HL-60/S4 (cell line): ENCODE results near the gene PRAC1.

Experiments
- in situ Hi-C: fragments of 300-500 bp; cut with MboI; formaldehyde crosslinking; loops from 2 replicates; pipeline ENCODE4 v1.14.3; 2022; ENCODE audit warnings: low sequenced_read_pairs

The PRAC1 gene

GRCh38 chr17:48711128-48711527, 11.2 kb downstream of the PRAC1 start:
- in situ Hi-C loops = no loop called here

GRCh38 chr17:48704361-48705248, 17.7 kb downstream of the PRAC1 start:
- in situ Hi-C loops = no loop called here

DNA sequence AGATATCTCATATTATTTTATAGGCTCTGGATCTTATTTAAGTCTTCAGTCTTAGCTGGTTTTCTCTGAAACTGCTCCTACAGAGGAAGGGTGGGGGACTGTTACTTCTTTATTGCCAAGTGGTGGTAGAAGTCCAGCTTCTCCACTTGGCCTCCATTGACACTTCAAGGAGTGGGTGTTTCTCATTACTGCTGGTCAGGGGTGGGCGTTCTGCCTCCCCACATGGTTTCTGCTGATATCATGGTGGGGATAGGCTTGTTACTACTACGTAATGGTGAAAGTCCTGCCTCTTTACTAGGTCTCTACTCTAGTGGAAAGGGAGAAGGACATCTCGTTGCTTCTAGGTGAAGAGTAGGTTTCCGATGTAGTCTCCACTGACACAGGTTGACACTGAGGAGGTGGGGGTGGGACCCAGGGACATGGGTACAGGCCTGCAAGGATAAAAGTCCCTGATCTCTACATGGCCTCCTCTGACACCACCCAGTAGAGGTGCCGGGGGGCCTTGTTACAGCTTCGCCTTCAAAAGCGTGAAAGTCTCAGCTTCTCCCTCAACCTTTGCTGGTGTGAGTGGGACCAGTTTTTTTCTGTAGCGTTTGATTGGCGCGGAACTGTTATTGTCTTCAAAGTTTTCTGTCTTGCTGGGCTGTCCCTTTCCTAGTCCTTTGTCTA, 20.3 kb downstream of the PRAC1 start:
- in situ Hi-C loops = no loop called here

GRCh38 chr17:48693178-48693577, 29.1 kb downstream of the PRAC1 start:
- in situ Hi-C loops = loop anchor here (10.0 kb wide), 1 partner anchor 112 kb away; no protein-coding TSS in a partner anchor

DNA sequence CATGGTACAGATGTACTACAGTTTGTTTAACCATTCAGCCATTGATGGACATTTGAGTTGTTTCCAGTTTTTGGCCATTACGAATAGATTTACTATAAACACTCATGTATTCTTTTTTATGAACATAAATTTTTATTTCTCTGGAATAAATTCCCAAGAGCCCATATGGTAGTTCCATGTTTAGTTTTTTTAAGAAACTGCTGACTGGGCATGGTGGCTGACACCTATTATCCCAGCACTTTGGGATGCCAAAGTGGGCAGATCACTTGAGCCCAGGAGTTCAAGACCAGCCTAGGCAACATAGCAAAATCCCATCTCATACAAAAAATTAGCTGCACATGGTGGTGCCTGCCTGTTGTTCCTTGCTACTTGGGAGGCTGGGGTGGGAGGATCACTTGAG, 30.3 kb downstream of the PRAC1 start:
- in situ Hi-C loops = loop anchor here (10.0 kb wide), 1 partner anchor 113 kb away; no protein-coding TSS in a partner anchor

DNA sequence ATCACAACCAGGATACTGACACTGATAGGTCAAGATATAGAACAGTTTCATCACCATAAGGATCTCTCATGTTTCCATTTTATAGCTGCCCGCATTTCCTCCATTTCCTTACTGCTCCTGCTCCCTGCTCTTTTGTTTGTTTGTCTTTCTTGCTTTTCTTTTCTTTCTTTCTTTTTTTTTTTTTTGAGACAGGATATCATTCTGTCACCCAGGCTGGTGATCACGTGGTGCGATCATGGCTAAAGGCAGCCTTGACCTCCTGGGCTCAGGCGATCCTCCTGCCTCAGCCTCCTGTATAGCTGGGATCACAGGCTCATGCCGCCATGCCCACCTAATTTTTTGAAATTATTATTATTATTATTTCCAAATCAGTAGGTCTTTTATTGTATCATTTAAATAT, 31.7 kb downstream of the PRAC1 start:
- in situ Hi-C loops = loop anchor here (10.0 kb wide), 1 partner anchor 114 kb away; no protein-coding TSS in a partner anchor

DNA sequence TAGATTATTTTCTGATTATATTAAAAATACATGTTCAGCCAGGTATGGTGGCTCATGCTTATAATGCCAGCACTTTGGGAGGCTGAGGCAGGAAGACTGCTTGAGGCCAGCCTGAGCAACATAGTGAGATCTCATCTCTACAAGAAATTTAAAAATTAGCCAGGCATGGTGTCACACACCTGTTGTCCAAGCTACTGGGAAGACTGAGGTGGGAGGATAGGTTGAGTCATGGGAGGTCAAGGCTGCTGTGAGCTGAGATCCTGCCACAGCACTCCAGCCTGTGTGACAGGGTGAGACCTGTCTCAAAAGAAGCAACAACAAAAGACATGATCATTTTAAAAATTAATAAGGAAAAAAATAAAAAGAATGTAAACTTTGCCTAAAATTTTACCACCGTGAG, 40.7 kb downstream of the PRAC1 start:
- in situ Hi-C loops = loop anchor here (5.0 kb wide), 1 partner anchor 201 kb away; no protein-coding TSS in a partner anchor

DNA sequence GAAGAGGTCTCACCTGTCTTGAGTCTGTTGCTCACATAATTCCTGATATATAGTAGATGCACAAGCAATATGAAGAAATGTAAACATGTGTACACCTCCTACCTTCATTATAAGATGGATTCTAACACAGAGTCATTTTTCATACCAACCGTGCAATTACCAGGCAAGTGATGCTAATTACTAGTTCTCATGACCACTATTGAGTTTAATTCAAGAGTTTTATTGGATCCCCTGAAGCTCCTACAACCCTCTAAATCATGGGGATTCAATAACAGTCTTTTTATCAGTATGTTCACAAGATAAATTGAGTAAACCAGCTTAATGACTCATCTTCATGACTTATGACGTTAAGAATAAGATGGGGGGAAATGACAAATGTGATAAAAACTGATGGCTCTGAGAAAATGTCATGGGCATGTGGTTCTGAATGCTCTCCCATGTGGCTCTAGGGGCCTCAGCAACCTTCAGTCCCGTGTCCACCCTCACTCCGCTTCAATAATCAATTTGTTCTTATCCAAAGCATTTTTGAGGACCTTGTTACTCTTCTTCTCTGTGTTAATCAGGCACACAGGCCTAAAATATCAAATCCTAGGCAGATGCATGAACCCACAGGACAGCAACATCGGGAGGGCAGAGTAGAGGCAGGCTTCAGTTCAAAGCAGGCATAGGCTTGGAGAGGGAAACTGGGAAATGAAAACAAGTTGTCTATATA, 42.8 kb downstream of the PRAC1 start:
- in situ Hi-C loops = loop anchor here (5.0 to 10.0 kb wide), 2 partner anchors 115 to 203 kb away; no protein-coding TSS in a partner anchor

- in situ Hi-C loops = loop anchor here (10.0 kb wide), 1 partner anchor 116 kb away; no protein-coding TSS in a partner anchor
These were observed 44.0 kb downstream of the PRAC1 start for GRCh38 chr17:48678141-48678971.

- in situ Hi-C loops = loop anchor here (10.0 kb wide), 1 partner anchor 118 kb away; no protein-coding TSS in a partner anchor
These were observed 45.3 kb downstream of the PRAC1 start for GRCh38 chr17:48676963-48677558.

GRCh38 chr17:48672340-48672739, 50.0 kb downstream of the PRAC1 start:
- in situ Hi-C loops = loop anchor here (10.0 kb wide), 1 partner anchor 122 kb away; no protein-coding TSS in a partner anchor
